Fibroblast of pulmonary artery (primary cell): ENCODE results near the gene TBX6.

Experiments
- DNase-seq: peaks from one replicate; pipeline ENCODE4 v3.0.0-alpha.2; 2010; ENCODE audit warnings: low read depth
- H3K4me3 ChIP-seq: replicated peaks from 2 replicates; pipeline ENCODE4 v1.5.1; 2011; ENCODE audit warnings: low read depth, mild to moderate bottlenecking, control low read depth, low read length, moderate library complexity
- CTCF ChIP-seq: IDR thresholded peaks from 2 replicates; pipeline ENCODE4 v1.5.1; 2011; ENCODE audit warnings: mild to moderate bottlenecking, control low read depth, low read length, inconsistent platforms; ENCODE audit errors: missing control alignments

TBX6 gene

GRCh38 chr16:30096862-30097563 is 5.3 kb upstream of the TBX6 start:
- H3K4me3 ChIP-seq: no peak overlapping the region
- DNase-seq: no peak
- no peak for TF ChIP-seq CTCF

- peak; percentile 89 for DNase-seq
- H3K4me3 ChIP-seq: peak within 1 kb of the TSS; percentile 80
- no peak for TF ChIP-seq CTCF
Measured at GRCh38 chr16:30096105-30096861, 4.6 kb upstream of the TBX6 start, which contains the start of gene YPEL3. Gene YPEL3, minus strand, starts transcription at chr16:30096213. Its CDS starts 731 bp downstream, at chr16:30095482.

- H3K4me3 ChIP-seq: peak overlapping the region; percentile 80
- no peak for TF ChIP-seq CTCF
- DNase-seq: no peak
Measured at GRCh38 chr16:30095166-30096078, 3.7 kb upstream of the TBX6 start.

GRCh38 chr16:30094541-30095165 is 2.9 kb upstream of the TBX6 start:
- TF ChIP-seq CTCF: no peak
- peak overlapping the region; percentile 80 for H3K4me3 ChIP-seq

GRCh38 chr16:30092373-30093010 is 768 bp upstream of the TBX6 start:
- peak; percentile 83 for DNase-seq
- H3K4me3 ChIP-seq: peak overlapping the region; percentile 46
- peak; percentile 64 for TF ChIP-seq CTCF

More at GRCh38 chr16:30094541-30095165, 2.9 kb upstream of the TBX6 start:
- DNase-seq: no peak
